Hematopoietic multipotent progenitor cell (in vitro differentiated cells): Measurements from ENCODE around the gene MKLN1. TPM values are rescaled to one million over a fixed set of nuclear protein-coding genes. Genes with fewer than 3 reads are reported as not detected.
"Not testable (repeated sequence)": the region's sequence is repeated elsewhere in the genome, so short reads cannot be mapped to it uniquely, and the experiment has no call there.

ENCODE experiments used
- DNase-seq, 3 donors: peaks; one replicate each; pipeline ENCODE4 v3.0.0-alpha.2; 2011 to 2015; ENCODE audit warnings: low read depth in 2 of 3, low spot score in 2 of 3
- total RNA-seq: library from RNA; depleted of rRNA; stranded (reverse); fragments of >200 nt; gene quantifications from one replicate; pipeline ENCODE4 v1.2.3, GENCODE V29; 2012

MKLN1 gene
- 27.7 TPM for total RNA-seq

DNA sequence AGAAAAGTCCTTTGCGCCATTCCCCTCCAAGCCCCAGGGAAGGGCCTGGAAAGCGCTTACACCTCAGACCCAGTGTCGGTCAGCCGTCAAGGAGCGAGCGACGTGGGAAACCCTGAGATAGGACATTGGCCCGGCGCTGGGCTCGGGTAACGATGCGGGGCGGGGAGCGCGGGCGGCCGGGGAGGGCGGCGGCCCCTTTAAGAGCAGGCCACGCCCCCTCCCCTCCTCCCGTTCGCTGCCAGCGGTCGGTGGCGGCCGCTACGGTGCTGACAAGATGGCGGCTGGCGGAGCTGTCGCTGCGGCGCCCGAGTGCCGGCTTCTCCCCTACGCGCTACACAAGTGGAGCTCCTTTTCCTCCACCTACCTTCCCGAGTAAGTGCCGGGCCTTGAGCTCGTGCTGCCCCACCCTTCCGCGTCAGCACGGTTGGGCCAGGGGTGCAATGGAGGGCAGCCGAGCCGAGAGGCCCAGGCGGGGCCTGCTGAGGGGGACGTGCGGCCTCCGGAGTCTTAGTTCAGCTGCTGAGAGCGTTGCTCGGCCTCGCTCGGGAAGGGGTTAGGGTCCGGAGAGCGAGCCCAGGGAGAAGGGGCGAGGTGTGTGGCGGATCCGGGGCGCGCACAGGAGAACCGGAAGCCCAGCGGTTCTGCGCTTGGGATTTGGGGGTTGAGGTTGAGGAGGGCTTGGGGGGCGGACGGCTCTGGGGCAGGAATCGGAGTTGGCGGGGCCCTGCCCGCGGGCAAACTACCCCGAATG lies at the start of gene MKLN1:
Gene MKLN1 (plus strand): TSS at position 251 of the 751 bp plus-strand sequence. CDS start 24 bp downstream, at position 275.
- DNase-seq, result peak; percentile 69 to 88 (median 87)

DNA sequence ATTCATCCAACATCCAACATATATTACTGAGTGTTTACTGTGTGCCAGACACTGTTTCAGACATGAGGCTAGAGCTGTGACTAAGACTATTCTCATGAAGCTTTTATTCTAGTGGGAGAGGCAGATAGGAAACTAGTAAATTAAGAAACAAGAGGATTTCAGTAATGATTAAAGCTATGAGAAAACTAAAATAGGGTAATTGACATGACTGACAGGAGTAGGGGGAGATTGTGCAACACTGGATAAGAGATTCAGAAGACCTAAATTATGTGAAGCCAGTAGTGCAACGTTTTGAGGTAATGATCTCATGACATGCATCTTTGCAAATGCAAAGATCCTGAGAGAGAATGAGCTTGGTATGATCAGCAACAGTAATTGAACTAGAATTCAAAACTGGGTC lies 48.6 kb upstream of the MKLN1 start:
- DNase-seq, result no peak

DNA sequence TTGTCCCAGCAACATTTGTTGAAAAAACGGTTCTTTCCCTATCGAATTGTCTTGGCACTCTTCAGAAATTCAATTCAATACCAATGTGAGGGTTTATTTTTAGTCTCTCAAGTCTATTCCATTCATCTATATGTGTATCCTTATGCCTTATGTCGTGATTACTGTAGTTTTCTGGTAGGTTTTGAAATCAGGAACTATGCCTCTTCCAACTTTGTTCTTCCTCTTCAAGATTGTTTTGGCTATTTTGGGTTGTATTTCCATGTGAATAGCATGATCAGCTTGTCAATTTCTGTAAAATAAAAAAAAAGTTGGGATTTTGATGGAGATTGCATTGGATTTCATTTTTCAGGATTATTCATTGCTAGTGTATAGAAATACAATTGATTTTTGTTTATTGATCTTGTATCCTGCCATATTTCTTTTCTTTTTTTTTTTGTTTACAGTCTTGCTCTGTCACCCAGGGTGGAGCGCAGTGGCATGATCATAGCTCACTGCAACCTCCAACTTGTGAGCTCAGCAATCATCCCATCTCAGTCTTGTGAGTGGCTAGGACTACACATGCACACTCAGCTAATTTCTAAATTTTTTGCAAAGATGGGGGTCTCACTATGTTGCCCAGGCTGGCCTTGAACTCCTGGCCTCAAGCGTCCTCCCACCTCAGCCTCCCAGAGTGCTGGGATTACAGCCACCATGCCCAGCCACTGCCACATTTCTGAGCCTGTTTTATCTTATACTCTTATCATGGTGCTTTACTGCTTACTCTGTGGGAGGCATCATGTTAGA lies 46.2 kb upstream of the MKLN1 start:
- DNase-seq, result no peak

DNA sequence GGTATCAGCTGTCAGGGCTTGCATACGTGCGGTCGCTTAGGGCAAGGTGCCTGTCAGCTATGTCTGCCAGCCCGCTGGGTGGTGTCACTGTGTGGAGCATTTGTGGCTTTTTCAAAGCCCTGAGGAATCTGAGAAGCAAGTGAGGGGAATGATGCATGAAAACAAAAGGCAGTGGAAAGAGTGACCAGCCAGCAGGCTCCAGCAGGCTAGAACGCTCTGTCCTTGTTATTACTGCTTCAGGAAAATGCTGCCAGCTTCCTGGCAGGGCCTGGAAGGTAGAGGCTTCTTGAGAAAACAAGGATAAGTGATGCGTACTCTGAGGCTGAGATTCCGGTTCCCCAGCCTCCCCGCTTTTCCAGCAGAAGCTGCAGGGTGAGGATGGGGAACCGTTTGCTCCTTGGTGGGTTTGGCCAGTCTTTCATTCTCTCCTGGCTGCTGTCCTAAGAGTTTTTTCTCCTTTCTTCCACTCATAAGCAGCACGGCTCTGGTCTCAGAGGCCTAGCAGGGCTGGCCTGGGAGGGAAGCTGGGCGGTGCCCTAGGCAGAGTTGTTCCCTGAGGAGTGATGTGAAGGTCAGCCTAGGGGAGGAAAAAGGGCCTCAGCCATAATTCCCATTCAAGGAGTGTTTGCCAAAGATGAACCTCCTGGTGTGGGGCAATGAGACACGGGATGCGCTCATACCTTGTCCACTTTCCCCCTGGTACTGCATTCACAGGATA lies 42.8 kb upstream of the MKLN1 start:
- no peak for DNase-seq

DNA sequence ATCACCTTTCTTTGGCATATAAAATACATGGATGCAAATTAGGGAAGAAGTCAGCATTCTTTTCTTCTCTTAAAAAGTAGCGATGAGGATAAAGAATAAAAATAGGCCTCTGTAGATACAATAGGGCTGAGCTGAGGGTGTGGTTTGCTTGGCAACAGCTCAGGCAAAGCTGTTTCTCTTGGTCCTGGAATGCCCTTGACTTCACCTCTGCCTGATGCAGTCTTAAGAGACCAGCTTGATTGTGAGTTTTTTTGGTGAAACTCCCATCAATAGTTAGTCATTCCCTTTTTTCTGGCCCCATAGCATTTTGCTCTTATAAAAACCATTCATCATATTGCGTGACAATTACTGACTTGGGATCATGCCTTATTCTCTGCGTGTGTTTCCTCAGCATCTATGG lies 42.1 kb upstream of the MKLN1 start:
- no peak for DNase-seq

DNA sequence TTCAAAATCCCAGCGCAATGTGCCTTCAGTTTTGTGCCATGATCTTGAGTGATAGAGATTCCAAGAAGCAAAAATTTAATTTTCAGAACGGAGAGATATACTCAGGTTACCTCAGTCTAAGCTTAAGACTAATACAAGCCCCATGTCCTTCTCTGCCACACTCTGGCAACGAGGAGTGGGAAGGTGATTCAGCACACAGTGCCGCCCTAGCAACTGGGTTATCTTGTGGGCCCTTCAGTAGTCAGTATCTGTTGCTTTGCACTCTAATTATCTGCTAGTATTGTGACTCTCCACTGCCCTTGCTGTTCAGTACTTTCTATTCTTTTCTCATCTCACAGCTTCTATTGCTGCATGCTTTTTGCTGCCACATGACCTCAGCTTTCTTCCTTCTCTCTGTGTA lies 39.2 kb upstream of the MKLN1 start:
- no peak for DNase-seq

DNA sequence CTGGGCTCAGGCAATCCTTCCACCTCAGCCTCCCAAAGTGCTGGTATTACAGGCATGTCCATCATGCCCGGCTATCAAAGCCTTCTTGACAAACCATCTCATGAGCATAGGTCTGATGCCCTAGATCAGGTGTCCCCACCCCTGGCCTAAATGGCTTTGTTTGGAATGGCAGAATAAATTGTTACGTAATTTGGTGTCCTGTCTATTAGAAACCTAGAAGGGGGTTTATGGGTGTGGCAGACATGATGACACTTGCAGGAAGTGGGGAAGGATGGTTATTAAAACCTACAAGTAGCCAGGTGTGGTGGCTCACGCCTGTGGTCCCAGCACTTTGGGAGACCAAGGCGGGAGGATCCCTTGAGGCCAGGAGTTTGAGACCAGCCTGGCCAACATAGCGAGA lies 38.6 kb upstream of the MKLN1 start:
- DNase-seq, result no peak

DNA sequence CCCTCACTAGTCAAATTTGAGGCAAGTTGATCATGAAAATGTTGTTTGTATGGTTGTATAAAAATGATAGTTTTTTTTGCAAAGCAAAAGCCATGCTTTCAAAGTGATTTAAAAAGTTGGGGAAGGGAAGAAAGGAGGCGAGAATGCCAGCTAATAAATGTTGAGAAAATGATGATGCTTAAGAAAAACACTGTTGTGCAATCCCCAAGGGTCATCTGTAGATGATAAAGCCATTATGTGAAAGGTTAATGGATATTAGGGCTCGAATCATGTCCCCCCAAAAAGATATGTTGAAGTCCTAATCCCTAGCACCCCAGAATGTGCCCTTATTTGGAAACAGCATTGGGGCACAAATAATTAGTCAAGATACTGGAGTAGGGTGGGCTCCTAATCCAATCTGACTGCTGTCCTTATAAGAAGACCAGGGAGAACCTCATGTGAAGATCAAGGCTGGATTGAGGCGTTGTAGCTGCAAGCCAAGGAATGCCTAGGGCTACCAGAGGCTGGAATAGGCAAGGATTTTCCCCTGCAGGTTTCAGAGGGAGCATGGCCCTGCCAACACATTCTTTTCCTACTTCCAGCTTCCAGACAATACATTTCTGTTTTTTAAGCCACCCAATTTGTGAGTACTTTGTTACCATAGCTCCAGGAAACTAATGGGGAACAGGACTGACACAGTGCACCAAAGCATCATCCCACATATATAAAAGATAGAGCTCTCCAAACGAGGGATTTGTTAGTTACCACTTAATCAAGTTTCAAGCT lies 35.4 kb upstream of the MKLN1 start:
- DNase-seq, result no peak

DNA sequence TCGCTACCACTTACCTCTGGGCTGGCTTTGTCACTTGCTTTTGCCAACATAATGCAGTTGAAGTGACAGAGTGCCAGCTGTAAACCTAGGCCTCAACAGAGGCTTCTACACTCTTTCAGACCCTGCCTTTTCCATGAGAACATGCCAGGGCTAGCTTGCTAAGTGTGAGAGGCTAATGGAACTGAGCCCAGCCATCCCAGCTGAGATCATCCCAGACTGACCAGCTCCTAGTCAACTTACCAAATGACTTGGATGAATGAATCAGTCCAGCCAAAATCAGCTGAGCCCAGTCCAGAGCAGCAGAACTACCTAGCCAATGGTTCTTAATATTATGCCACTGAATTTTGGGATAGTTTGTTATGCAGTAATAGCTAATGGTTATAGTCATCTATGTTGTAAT lies 34.7 kb upstream of the MKLN1 start:
- no peak for DNase-seq

DNA sequence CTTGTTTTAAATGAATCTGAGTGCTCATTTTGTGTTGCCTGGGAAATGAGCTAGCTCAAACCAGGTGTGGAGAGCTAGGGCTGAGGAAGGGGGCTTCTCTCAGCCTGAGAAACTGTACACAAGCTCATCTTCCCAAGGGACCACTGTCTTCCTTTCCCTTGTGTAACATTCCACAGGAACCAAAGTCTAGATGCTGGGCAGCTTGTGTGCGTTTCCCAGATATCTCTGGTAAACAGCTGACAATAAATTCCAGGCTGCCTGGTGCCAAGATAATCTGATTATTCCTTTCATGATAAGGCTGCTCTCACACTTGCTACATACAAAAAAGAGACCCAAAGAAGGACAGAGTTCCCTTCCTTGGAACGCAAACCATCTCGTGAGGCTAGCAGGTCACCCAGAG lies 33.1 kb upstream of the MKLN1 start:
- no peak for DNase-seq

DNA sequence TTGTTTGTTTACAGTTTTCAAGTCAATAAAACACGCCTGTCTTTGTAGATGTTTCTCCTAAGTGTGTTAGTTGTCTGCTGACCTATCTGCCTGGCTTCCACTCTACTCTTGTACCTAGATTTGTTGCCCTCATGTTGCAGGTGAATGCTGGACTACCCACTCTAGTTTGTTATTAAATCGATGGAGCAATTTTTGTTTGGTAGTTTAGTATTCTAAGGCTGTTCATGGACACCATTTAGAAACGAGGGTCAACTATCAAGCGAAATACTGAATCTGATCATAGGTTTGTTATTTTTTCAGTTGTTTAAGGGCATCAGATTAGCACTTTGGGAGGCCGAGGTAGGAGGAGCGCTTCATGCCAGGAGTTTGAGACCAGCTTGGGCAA lies 29.1 kb upstream of the MKLN1 start:
- DNase-seq, result no peak

DNA sequence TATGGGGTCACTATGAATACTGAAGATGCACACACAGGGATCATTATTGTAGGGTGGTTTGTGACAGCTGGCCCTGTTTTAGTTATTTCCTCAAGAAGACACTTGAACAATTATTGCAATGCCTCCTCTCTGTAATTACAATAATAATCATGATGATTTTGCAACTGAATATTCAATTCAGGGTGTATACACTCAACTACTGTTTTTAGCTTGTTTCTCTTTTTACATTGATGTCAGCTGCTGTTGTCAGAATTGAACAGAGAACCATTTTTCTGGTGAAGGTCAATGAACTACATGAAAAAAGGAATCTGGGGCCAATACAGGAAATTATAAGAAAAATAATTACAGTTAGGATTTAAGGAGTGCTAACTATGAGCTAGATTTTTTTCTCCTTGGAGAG lies 28.6 kb upstream of the MKLN1 start:
- no peak for DNase-seq

DNA sequence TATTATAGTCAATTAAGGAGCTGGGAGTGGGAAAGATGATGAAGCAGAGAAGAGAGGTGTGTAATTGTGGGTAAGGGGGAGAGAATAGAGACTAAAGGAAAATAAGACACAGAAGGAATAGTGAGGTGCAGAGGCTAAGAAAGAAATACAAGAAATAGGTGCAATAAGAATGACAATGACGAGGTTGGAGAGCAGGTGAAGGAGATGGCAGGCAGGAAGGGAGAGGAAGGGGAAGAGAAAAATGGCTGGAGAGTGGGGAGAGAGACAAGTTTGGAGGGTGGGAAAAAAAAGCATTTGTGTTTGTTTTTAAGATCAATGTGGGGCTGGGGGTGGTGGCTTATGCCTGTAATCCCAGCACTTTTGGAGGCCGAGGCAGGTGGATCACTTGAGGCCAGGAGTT lies 27.6 kb upstream of the MKLN1 start:
- DNase-seq, result no peak

DNA sequence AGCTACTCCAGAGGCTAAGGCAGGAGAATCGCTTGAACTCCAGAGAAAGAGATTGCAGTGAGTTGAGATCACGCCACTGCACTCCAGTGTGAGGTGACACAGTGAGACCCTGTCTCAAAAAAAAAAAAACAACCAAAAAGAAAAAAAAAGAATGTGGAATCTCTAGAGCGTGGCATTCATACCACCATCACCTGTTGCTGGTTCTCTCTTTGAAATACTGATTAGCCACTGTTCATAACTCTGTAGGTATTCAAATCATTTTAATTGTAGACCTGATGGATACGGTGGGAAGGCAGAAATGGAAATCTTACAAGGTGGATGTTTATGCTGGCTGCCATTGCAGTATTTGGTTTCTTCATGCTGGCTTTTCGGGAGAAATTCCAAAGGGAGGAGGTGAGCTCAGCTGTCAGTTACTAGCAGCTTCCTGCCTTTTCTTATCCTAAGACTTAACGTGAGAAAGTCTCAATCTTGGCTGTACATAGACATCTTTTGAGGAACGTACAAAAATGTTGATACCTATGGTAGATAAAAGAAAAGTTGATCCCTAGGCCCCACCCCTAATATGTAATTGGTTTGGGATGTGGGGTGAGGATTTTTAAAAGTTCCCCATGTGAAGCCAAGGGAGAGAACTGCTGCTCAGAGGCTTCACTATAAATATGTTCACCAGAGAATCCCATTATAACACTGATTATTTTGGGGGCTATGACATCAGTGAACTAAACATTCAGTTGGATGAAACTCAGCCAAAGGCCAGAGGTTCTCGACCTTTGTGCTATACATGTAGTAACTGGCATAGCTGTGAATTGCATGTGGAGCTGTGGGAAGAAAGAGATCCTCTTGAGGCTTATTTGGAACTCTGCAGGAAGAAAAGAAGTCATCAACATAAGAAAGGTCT lies 26.9 kb upstream of the MKLN1 start:
- no peak for DNase-seq

DNA sequence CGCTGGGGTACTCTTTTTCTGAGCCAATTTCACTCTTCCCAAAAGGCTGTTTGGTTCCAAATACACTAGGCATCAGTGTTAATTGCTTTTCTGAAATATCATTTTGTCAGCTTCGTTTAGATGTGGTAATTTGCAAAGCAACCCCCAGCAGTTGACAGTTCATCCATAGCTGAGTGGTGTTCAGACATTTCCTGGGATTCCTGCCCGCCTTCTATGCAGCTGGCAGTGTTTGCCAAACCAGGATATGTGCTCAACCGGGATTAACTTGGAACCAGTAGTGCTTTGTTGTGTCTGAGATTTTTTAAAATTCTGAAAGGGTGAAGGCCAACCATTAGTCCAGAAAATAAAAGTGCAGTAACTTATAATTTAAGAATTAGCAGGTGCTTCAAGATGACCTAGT lies 25.2 kb upstream of the MKLN1 start:
- DNase-seq, result no peak

DNA sequence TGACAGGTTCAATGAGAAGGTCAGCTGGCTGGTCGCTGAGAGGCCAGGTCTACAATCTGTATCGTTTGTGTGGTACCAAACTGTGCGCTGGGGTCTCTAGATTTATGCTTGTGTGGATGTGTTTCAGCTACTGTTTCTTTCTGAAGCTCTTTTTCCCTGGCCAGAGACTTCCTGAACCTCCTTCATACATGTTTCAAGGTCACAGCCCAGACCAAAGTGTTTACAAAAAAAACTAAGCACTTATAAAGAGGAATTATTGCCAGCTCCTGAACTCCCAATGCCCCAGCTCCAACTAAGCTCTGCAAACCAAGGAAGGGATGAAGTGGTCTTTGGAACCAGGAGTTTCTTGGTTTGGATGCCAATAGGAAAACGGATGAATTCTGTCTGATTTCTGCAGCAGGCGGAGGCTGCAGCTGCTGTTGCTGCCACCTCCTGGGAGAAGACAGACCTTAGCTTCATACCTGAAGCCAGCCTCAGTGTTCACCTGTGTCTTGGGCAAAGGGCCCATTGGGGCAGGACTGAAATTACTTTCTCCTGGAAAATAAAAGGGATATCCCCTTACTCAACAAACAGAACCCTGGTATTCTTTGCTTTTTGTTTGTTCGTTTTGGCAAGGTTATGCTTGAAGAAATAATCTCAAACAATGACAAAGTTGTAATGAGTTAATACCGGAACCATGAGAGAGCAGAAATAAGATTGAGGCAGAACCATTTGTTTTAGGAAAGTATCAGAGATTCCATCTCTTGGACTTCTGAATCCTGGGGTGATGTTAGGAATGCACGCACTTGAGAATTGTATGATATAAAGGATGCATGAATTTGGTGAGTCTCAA lies 24.6 kb upstream of the MKLN1 start:
- peak in 1 of 3 donors; percentile 11 for DNase-seq

DNA sequence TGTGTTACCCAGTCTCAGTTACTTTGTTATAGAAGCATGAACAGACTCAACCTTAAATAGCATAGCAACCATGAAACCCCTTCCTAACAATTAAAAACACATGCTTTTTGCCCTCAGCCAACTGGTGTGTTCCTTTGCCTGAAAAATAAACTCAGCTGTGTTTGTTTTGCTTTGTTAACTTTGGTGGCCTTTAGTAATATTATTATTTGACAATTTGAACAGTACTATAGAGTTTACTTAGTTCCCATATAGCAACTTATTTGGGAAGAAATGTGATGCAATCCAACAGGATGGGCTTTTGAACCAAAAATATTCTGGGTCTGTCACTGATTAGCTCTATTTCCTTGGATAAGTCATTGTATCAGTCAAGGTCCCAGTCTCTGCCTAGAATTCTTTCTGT lies 22.5 kb upstream of the MKLN1 start:
- no peak for DNase-seq

DNA sequence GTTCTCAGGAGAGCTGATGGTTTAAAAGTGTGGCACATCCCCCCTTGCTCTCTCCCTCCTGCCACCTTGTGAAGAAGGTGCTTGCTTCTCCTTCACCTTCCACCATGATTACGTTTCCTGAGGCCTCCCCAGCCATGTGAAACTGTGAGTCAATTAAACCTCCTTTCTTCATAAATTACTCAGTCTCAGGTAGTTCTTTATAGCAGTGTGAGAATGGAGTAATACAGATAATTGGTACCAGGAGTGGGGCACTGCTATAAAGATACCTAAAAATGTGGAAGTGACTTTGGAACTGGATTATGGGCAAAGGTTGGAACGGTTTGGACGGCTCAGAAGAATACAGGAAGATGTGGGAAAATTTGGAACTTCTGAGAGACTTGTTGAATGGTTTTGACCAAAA lies 21.6 kb upstream of the MKLN1 start:
- DNase-seq, result not testable (repeated sequence)

DNA sequence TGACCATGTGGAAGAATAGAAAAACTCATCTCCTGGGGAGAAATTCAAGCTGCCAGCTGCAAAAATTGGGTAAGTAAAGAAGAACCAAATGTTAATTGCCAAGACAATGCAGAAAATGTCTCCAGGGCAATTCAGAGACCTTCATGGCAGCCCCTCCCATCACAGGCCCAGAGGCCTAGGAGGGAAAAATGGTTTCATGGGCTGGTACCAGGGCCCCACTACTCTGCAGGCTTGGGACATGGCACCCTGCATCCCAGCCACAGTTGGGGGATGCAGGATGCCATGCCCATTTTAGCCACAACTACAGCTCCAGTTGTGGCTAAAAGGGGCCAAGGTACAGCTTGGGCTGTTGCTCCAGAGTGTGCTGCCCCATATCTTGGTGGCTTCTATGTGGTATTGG lies 20.9 kb upstream of the MKLN1 start:
- DNase-seq, result no peak
